ENCODE data around the gene ELOVL1.
"Not testable (repeated sequence)": the region's sequence is repeated elsewhere in the genome, so short reads cannot be mapped to it uniquely, and the experiment has no call there.

The ELOVL1 gene

DNA sequence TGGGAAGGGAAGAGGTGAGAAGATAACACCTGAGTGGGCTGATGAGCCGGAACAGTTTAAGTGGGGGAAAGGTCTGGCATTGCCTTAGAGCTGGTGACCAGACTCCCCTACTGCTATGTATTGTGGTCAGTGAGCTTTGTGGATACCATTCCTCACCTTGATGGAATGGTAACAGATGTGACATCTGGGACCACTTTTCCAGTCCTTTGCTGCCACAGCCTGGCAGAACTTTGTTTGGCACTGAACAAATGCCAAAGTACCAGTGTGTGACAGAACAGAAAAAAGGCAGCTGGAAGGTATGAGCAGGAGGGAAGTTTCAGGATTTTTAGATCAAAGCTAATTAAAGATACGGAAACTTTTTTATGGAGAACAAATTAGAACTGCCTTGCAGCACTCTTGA lies 15.6 kb upstream of the ELOVL1 start:
- DNase-seq (ENCODE audit: low read depth, low spot score), result no peak
- H3K4me3 ChIP-seq (ENCODE audit: low read length), result no peak overlapping the region

DNA sequence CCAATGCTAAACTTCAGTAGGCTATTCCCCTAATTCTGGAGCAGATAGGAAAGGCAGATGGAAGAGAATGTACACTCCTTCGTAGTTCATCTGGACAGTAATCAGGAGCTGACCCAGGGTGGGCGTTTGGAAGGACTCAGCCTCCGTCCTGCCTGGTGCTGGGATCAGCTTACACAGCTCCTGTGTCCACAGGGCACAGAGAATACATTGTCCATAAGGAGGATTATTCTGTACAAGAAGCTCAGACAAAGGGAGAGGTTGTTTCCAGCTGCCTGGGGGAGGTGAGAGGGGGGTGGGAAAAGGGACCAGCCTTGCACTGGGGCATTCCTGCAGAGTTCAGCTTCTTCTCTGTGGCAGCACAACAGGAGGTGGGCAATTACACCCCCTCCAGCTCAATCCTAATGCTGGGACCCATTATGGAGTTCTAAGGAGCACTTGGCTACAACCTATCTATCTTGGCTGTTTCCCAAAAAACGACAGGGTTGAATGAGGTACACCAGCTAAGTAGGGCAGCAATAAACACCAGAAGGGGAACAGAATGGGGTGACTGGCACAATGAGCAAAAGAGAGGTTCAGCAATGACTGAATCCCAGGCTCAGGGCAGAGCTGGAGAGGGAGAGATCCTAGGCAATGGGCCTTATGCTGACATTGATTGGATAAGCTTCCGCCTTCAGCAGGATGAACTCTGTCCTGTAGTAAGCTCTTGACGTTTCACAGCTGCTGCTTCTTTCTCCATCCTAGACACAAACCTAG lies 14.4 kb upstream of the ELOVL1 start:
- H3K4me3 ChIP-seq (ENCODE audit: low read length), result no peak overlapping the region
- DNase-seq (ENCODE audit: low read depth, low spot score), result no peak

DNA sequence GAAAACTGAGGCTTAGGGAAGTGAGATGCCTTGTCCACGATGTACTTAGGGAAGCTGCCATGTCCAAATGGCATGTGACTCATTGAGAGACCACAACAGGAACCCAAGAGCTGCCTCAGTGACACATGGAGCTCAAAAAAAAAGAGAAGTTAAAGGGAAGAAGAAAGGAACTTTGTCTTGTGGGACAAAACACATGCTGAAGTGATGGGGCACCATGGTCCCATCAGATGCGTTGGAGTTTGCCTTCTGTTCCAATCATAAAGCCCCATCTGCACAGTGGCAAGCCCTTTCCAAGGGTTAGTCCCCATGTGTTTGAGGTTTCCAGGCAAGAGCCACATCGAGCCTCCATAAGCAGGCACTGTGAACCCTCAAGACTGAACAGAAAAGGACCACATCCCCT lies 13.8 kb upstream of the ELOVL1 start:
- no peak overlapping the region for H3K4me3 ChIP-seq (ENCODE audit: low read length)
- DNase-seq (ENCODE audit: low read depth, low spot score), result no peak

DNA sequence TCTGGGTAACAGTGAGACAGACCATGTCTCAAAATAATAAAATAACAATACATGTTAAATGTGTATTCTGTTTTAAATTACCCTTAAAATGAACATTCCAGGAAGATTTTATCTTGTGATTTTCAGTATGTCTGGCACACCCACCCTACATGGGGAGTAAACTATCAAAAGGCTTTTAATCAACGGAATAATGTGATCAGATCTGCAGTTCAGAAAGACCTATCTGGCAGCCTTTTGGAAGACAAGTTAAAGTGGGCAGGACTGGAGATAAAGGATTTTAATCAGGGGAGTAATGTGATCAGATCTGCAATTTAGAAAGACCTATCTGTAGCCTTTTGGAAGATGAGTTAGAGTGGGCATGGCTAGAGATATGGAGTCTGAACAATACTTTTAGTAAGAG lies 11.7 kb upstream of the ELOVL1 start:
- no peak for DNase-seq (ENCODE audit: low read depth, low spot score)
- no peak overlapping the region for H3K4me3 ChIP-seq (ENCODE audit: low read length)

DNA sequence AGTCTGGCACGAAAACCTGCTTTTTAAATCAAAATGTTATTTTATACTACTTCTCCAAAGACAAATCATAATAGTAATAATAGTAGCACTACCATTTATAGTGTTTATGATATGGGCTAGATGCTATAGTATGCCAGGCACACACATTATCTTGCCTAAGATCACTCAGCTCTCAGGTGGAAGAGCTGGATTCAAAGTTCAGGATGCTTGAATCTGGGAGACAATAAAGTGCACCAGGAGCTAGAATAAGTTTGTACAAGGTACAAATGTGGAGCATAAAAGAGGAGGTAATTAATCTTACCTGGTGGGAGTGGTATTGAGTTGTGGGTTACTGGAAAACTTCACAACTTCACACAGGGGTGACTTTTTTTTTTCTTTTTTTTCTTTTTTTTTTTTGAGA lies 10.0 kb upstream of the ELOVL1 start:
- DNase-seq (ENCODE audit: low read depth, low spot score), result no peak
- H3K4me3 ChIP-seq (ENCODE audit: low read length), result no peak overlapping the region

DNA sequence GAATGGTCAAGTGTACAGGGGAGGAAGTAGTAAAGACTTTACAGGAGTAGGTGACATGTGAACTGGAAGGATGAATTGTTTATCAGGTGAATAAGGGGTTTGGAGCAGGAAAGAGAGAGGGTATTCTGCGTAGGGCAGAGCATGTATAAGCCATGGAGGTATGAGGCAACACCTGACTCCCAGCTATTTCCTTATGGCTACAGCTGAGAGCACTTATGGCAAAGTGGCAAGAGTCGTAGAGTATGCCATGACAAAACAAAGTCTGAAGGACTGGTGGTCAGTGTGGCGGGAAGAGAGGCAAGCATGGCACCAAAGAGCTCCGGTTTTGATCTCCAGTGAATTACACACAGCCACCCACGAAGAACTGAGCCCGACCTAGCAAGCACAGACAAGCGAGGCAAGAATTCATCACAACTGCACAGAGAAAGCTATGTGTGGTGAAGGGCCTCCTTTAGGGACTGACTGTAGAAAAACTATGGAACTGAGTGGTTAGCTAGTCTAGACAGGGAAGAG lies 9.0 kb upstream of the ELOVL1 start:
- no peak overlapping the region for H3K4me3 ChIP-seq (ENCODE audit: low read length)
- no peak for DNase-seq (ENCODE audit: low read depth, low spot score)

DNA sequence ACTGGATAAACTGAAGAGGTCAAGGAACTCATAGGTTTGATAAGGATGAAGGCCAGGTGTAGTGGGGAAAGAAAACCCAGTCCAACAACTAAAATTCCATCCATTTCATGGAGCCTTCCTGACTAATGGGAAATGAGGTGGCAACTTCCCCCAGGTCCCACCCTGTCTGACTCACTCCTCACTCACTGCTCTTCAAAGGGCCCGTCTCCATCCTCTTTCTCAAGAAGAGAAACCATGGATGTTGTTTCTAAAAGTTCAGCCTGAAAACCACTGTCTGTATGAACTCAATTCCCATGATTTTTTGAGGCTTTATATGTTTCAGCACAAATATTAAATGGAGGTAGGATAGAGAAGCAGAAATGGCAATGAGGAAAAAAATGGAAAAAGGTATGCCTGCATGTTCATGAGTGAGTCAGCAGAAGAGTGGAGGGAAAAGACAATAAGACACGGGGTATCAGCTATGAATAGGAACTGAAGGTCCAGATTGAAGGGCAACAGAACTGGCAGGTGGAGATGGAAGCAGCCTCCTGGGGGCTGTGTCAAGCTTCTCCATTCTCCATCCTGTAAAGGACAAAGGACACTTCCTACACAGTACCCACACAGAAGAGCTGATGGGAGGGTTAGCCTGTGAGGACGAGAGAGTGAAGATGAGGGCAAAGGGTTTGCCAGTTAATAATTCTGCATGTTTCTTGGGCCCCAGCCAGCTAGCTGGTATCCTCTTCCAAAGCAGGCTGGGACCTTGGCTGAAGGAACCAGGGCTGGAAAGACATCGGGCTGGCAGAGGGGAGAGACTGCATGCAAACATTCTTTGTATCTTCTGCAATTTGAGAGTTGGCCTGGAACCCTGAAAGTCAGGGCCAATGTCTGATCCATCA lies 5.5 kb upstream of the ELOVL1 start:
- DNase-seq (ENCODE audit: low read depth, low spot score), result no peak
- H3K4me3 ChIP-seq (ENCODE audit: low read length), result no peak overlapping the region

DNA sequence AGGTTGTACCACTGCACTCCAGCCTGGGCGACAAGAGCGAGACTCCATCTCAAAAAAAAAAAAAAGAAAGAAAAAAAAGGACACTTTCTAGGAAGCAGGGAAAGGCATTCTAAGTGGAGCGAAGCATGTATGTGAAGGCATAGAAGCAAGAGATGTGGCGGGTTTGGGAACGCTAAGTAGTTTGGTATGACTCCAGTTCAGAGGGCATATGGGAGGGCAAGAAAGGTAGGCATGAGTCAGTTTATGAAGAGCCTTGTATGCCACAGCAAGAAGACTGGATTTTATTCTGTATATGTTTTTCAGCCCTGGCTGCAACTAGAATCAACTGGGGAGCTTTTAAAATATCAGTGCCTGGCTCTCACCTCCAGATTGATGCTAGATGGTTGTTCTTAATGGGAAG lies 4.4 kb upstream of the ELOVL1 start:
- H3K4me3 ChIP-seq (ENCODE audit: low read length), result no peak overlapping the region
- no peak for DNase-seq (ENCODE audit: low read depth, low spot score)

DNA sequence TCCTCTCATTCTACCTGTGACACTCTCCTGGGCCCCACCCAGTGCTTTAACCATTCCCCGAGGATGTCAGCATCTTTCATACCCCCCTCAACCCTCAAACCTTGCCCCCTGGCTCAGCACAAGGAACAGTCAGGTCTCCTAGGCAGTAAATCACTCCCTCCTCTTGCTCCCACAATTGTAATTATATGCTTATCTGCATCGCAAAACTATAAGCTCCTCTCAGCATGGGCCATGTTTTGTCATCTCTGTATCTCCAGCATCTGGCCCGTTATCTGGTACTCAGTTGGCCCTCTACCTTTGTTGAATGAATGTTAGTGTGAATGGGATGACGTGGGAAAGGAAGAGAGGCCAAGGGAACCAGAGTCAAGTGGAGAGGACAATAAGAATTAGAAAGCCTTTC lies 2.8 kb upstream of the ELOVL1 start:
- H3K4me3 ChIP-seq (ENCODE audit: low read length), result no peak overlapping the region
- no peak for DNase-seq (ENCODE audit: low read depth, low spot score)

DNA sequence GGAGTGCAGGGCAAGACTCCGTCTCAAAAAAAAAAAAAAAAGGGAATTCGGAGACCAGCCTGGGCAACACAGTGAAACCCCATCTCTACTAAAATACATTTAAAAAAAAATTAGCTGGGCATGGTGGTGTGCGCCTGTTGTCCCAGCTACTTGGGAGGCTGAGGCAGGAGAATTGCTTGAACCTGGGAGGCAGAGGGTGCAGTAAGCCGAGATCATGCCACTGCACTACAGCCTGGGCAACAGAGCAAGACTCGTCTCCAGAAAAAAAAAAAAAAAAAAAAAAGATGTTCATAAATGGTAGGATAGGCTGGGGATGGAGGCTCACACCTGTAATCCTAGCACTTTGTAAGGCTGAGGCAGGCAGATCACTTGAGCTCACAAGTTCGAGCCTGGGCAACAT lies 2.0 kb upstream of the ELOVL1 start:
- H3K4me3 ChIP-seq (ENCODE audit: low read length); DNase-seq (ENCODE audit: low read depth, low spot score): not testable (repeated sequence)

DNA sequence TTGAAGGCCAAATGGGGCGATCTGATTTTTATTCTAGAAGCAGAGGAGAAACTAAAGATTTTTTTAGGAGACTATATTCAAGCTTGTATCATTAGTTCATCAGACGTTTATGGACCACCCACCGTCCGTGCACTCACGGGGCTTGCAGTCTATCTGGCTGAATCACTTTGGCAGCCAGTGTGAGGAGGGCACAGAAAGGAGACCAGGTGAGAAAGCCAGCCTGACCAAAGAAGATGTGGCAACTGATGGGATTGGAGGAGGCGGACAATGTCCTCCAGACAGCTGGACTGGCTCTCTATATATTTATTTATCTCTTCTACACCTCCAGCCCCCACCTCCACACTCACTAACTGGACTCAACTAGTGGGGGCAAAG lies 822 bp upstream of the ELOVL1 start:
- peak overlapping the region; percentile 81 for H3K4me3 ChIP-seq (ENCODE audit: low read length)
- DNase-seq (ENCODE audit: low read depth, low spot score), result no peak

DNA sequence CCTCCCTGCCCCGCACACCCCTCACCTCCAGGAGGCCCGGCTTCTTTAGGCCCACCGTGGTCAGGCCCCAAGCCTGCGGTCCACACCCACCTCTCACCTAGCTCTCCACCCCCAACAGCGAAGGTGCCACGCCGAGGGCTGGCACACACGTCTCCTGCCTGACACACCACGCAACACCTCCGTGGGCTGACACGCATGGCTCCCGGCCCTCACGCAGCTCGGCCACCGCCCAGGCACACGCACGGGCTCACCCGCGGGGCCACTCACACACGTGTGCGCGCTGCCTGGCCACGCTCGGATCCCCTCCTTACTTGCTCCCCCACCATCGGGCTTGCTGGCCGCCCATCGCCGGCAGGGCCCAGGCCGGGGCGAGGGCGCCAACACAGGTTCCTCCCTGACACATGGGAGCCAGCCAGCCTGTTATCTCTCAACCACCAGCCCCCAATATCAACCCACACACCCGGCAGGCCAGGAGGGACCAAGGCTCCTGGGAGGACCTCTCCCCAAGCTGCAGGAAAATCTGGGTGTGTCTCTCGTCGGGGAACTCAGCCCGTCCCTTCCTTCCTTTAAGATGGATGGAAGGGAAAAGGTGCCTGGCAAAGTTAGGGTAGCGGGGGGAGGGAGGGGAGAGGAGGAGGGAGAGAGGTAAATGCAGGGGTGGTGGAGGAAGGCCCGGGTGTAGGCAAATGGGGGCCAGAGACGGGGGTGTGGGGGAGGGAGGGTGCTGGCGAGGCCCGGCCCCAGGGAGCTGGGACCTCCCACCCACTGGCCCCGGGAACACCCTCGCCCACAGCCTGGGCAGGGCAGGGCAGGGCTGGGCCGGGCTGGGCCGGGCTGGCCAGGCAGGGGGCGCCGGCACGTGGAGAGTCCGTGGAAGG lies 546 bp downstream of the ELOVL1 start:
- no peak for DNase-seq (ENCODE audit: low read depth, low spot score)
- H3K4me3 ChIP-seq (ENCODE audit: low read length), result peak overlapping the region; percentile 81

DNA sequence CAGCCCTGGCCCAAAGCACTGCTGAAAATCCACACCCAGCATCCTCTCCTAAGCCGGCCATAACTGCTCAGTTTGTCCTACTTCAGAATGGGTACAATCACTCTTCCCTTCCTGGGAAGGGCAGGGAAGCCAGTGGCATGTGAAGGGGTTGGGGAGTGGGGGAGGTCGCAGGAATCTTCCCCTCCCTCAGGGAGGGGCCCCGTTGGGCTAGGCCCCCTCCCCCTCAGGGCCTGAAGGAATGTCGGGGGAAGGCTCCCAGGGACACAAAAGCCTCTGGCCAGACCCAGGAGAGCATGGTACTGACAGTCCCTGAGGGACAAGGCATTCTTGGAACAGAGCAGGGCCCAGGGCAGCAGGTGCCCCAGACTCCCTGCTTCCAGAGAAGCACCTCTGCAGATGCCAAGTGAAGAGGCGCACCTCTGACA lies 1.2 kb downstream of the ELOVL1 start:
- peak overlapping the region; percentile 81 for H3K4me3 ChIP-seq (ENCODE audit: low read length)
- DNase-seq (ENCODE audit: low read depth, low spot score), result no peak

DNA sequence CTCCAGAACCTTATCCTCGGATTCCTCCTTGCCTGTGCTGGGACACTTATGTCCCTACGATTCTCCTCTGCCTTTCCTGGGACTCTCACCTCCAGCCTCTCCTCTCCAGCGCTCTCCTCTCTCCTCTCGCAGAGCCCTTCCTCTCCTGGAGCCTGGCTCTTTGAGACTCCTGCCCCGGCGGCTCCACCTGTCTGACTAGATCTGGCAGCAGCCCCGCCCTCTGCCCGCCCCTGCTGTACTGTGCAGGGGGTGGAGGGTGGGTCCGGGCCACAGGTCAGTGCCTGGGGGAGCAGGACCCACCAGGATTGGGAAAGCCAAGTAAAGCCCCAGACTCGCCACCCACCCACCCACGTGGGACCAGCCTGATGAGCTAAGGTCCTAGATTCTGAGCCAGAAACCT lies 1.6 kb downstream of the ELOVL1 start:
- DNase-seq (ENCODE audit: low read depth, low spot score), result no peak
- H3K4me3 ChIP-seq (ENCODE audit: low read length), result no peak overlapping the region

DNA sequence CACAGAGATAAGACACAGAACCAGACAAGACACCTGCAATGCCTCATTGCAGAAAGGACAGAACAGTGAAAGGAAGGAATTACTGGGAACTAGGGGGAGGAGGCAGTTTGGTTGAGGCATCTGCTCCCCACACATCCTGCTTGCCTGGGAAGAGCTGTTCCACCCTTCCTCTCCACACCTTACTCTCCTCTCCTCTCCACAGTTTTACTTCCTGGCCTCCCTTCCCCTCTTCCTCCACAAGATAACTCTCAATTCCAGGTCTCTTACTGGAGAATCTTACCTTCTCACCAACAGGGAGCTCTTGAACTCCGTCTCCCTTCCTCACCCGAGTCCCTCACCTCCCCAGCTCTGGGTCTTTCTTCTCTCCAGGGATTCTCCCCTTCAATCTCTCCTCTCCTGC lies 2.1 kb downstream of the ELOVL1 start:
- no peak for DNase-seq (ENCODE audit: low read depth, low spot score)
- H3K4me3 ChIP-seq (ENCODE audit: low read length), result no peak overlapping the region

DNA sequence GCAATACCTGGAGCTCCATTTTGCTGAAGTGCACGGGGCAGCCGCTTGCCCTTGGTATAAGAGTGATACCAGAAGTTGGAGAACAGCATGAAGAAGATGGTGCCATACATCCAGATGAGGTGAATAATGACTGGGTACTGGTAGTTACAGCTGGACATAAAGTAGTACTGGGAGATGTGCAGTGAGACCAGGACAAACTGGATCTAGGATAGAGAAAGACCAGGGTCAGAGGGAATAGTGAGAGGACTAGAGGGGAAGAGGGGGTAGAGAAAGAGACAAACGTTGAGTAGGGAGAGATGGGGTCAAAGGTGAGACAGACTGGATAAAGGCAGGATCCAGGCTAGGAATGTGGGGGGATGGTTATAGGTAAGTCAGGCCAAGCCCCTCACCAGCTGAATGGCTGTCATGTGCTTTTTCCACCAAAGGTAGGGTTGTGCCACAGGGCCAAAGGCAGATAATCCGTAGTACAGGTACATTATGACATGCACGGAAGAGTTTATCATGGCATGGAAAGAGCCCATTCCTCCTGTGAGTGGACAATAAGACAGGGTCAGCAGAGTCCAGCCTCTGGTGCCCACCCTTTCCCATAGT lies 3.8 kb downstream of the ELOVL1 start:
- no peak overlapping the region for H3K4me3 ChIP-seq (ENCODE audit: low read length)
- no peak for DNase-seq (ENCODE audit: low read depth, low spot score)

DNA sequence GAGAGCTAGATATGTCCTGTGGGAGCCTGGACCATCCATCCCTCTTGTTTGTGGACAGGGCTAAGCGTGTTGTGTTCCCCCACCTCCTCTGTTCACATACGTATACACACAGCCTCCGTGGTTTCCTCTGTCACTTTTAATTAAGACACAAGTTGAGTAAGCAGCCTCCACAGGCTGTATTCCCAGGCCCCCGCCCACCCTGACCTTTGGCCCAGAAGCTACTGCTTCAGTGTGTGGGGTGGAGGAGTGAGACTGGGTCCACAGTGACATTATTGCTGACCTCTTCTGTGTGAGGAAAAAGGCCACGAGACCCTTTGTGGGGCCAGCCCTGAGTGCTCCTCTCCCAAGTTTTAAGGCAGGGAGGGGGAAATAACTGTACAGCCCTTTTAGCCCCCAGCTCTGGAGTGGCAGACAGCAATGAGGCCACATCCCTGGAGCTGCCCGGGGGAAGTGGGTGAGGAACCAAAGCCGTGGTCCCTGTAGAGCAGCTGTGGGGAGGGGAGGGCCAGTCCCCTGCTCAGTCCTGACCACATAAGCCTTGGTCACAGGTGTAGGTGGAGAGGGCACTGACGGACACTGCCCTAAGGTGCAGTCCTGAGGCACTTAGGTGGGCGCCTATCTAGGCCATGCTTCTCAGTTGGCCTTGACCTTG lies 4.4 kb downstream of the ELOVL1 start:
- no peak for DNase-seq (ENCODE audit: low read depth, low spot score)
- H3K4me3 ChIP-seq (ENCODE audit: low read length), result no peak overlapping the region

DNA sequence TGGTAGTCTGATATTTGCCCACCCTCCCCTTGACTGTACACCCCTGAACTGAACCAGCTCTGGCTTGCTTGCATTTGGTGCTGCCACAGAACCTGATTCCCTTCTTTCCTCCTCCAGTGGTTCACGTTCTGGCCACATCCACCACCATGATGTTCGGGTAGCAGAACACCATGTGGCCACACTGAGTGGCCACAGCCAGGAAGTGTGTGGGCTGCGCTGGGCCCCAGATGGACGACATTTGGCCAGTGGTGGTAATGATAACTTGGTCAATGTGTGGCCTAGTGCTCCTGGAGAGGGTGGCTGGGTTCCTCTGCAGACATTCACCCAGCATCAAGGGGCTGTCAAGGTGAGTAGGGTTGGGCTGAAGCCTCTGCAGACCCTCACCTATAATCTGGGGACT lies 7.2 kb downstream of the ELOVL1 start:
- DNase-seq (ENCODE audit: low read depth, low spot score), result no peak
- H3K4me3 ChIP-seq (ENCODE audit: low read length), result no peak overlapping the region

DNA sequence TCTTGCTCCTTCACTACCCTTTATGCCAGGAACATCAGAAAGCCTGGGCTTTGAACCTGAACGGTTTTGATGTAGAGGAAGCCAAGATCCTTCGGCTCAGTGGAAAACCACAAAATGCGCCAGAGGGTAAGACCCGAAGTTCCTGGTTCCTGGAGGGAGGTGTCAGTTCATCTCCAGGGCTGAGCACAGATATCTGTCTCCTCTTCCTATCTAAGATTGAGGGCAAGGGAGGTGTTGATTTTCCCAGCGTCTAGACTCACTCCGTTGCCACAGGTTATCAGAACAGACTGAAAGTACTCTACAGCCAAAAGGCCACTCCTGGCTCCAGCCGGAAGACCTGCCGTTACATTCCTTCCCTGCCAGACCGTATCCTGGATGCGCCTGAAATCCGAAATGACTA lies 8.1 kb downstream of the ELOVL1 start:
- DNase-seq (ENCODE audit: low read depth, low spot score), result no peak
- H3K4me3 ChIP-seq (ENCODE audit: low read length), result peak overlapping the region; percentile 92
